Activated gamma-delta T cell treated with Interleukin-2 at 50 U/mL for 16 hours (primary cell): Measurements from ENCODE around the gene EIF5A.
A peak's percentile ranks its signal among the peaks of the same experiment; 100 is the strongest.

ENCODE experiments used
- DNase-seq: peaks from one replicate; pipeline ENCODE4 v3.0.0-alpha.2; 2020

Gene EIF5A

DNA sequence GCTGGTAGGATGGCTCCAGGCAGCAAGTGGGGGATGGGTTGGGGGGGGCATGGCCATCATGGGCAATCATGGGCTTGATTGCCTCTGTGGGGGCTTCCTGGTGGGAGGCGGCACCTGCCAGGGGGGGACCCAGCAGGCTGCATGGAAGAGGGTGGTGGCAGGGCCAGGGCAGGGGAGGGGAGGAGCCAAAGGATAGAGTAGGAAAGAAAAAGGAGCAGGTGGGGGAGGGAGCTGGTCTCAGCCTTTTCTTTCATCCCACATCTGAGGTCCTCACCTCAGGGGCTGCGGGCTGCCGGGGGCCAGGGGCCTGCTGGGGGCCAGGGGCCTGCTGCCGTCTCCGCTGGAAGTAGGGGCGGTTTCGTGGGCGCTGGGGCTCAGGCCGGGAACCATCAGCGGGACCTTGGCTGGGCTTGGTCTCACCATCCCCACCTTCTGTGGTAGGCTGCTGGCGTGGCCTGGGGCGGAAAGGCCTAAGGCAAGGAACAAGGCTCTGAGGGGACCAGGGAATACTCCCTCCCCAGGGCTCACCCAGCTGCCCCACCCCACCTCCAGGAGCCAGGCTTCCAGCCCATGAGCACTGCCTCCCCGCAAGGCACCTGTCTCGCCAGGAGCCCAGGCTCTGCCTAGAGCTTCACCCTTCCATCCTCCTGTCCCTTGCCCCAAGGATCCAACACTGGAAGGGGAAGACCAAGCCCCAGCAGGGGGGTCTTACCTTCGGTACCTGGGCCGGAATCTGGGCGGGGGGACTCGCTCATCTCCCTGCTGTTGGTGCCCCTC lies 18.0 kb upstream of the EIF5A start:
- no peak for DNase-seq

DNA sequence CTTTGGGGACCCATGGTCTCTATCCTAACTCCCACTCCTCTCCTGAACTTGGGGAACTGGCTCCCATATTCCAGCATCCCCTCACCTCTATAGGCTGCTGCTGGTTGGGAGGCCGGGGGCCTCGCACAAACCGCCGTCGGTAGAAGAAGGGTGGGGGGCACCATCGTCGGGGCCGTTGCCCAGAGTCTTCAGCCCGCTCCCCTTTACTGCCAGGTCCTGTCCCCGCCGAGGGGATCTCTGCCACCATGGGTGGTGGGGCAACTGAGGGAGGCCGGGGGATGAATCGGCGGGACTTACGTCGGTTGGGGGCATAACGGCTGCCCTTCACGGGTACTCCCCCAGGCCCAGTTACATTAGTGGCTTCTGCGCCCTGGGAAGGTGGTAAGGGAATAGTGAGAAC lies 17.3 kb upstream of the EIF5A start:
- DNase-seq = no peak

DNA sequence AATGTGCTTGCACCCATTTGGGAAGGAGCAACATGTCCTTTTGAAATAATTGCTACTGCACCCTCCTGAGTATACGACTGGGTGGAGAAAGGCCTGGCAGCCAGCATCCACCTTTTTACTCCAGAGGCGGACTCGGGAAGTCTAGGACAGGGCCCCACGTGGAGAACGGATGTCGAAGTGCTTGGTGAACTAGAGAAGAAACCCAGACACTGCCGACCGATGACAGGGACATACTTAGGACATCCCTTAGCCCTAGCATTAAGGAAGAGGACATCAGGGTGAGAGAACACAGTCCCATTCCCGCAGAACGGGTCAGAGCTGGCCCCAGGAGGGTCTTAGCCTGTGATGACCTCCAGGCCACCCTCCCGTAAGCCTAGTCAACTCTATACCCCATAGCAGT lies 16.7 kb upstream of the EIF5A start:
- no peak for DNase-seq

DNA sequence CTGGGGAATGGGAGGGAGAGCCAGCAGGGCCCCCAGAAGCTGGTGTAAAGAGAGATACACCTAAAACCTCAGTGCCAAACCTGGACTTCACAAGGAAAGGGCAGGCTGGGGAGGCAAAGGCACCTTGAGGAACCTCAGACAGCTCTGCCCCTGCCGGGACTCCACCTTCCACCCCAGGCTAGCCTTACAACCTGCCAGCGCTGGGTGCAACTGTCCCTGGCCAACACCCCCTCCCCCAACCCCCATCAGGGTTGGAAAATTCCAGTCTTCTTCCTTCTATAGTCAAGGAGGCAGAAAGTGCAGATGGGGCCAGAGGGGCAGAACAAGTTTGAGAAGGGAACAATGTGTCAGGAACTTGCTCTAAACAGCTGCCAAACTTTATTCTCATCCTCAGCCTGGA lies 15.2 kb upstream of the EIF5A start:
- no peak for DNase-seq

DNA sequence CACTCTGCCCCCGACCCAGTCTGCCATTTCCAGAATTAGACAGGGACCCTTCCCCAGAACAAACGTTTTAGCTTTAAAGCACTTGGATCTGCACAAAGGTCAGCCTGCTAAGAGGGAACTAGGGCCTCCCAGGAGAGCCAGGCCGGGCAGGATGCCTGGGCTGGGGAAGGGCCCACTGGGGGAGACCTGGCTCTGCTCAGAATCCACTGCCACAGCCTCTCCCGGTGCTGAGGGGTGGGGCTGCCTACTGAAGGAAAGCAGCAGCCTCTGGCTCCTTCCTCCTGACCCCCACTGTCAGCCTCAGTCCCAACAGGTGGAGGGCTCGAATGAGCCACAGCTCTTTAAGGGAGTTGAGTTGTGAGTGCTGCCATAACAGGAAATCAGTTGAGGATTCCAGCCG lies 14.7 kb upstream of the EIF5A start:
- no peak for DNase-seq

DNA sequence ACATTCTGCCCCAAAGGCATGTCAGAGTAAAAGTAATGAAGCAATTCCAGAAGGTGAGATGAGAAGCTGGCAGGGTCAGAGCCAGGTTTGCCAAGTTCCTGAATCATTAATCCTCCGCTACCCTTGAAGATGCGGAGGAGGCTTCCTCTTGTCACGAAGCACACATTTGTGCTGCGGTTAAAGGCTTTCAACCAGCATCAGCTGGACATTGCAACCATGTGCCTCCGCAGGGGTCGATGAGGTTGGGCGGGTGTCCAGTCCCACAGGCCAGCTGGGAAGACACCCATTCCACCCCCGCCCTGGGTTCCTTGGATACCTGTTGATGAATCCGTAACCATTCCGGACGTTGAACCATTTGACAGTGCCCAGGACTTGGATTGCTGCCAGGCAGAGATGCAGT lies 14.3 kb upstream of the EIF5A start:
- DNase-seq = no peak

DNA sequence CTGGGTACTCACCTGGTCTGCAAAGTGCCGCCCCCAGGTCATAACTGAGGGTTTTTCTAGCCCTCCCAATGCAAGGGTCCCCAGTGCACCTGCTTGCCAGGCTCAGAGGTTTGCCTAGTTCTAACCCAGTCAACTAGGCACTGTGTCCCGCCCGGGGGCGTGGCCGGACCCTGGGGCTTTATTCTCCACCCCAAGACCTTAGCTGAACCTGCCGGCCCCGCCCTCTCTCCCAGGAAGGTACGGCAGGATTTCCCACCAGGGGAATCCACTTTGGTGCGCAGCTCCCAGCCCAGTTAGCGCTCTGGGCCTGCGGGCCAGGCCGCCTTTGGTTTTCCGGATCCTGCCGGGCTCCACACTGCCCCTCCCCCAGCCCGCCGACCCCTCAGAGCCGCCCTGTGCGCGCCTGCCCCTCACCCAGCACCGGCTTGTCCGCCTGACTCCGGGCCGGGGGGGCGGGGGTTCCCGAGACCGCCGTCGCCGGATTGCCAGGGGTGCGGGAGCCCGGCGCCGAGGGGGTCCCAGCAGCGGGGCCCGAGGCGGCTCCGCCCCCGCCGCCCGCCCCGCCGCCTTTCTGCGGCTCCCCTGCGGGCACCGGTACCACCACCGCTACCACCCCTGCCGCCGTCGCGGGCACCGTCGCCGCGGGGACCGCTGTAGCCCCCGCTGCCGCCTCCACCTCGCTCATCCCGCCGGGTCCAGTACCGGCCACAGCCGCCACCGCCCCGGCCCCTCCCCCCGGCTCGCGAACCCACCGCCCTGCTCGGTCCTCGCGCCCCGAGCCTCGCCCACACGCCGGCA lies 13.4 kb upstream of the EIF5A start:
- no peak for DNase-seq

DNA sequence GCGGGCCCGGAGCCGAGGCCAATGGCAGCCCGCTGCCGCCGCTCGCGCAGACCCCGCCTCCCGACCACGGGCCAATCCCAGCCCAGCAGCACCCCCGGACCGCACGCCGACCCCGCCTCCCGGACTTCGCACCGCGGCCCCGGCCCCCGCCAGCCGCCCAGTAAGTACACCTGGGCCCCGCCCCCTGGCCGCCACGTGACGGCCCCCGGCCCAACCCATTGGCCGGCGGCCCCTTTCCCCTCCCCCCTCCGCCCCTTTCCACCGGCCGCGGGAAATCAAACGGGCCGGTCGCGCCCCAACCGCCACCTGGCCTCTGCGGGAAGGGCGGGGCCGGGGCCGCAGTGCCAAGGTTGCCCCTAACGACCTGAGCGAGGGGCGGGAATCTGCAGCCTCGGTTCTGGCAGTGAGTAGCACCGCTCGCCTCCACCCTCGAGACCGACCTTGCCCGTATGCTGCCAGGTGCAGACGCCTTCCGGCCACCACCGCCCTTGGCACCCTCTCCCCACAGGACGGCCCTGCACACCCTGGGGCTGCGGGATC lies 12.7 kb upstream of the EIF5A start, which contains the start of gene YBX2:
Gene YBX2 (minus strand): TSS at position 26 of the 540 bp plus-strand sequence. CDS start 139 bp downstream, outside the sequence.
- DNase-seq = peak; percentile 68

DNA sequence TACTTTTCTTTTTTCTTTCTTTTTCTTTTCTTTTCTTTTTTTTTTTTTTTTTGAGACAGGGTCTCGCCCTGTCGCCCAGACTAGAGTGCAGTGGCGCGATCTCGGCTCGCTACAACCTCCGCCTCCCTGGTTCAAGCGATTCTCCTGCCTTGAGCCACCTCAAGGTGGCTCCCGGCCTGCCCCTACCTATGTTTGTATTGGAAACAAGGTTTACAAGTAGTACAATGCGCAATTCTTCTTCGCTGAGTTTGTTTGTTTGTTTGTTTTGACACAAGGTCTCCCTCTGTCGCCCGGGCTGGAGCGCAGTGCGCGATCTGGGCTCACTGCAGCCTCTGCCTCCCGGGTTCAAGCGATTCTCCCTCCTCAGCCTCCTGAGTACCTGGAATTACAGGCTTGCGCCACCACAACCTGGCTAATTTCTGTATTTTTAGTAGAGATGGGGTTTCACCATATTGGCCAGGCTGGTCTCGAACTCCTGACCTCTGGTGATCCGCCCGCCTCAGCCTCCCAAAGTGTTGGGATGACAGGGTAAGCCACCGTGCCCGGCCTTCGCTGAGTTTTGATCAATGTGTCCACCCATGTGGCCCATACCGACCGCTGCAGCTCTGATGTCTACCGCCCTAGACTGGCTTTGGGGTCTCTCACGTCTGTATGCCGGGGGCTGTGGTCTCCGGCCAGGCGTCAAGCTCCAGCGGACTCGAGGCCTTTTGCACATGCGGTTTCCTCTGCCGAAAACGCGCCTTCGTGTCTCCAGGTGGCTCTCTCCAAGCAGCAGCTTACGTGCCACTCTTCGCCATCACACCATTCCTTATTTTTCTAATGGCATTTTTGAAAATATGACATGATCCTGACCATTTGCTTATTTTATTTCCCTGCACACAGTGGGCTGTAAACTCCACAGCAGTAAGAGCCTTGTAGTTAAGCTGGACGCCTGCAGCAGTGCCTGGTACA lies 11.9 kb upstream of the EIF5A start:
- DNase-seq = no peak

DNA sequence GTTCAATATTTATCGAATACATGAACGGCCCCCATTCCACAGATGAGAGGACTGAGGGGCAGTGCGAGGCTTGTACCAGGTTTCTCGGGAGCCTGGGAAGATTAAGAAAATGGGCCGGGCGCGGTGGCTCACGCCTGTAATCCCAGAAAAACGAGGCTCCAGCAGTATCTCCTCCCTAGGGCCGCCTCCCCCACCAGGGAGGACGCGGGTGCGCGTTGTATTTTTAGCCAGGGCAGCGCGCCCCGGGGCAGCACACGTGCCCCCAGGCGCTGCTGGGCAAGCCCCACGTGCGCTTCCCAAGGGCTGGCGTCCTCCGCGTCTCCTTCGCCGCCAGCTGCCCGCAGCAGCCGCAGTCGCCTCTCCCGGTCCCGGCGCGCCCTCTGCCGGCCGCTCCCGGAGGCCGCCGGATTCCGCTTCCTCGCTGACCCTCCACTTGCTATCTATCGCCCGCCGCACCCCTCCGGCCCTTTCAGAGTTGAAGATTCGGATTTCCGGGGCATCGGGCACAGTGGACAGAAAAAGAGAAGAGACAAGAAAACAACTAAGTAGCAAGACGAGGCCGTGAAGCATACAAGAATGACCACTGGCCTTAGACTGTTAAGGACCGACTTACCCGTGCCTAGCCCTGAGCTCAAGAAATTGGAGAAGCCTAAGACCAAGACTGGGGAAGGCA lies 11.1 kb upstream of the EIF5A start:
- peak; percentile 60 for DNase-seq

DNA sequence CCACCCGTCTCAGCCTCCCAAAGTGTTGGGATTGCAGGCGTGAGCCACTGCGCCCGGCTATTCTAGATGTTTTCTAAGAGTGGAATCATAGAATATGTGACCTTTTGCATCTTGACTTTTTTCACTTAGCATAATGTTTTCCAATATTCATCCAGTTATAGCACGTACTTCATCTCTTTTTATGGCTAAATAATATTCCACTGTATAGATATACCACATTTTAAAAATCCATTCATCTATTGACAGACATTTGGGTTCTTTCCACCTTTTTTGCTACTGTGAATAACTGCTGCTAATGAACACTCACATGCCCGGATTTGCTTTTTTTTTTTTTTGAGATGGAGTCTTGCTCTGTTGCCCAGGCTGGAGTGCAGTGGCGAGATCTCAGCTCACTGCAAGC lies 3.2 kb upstream of the EIF5A start:
- DNase-seq = no peak

DNA sequence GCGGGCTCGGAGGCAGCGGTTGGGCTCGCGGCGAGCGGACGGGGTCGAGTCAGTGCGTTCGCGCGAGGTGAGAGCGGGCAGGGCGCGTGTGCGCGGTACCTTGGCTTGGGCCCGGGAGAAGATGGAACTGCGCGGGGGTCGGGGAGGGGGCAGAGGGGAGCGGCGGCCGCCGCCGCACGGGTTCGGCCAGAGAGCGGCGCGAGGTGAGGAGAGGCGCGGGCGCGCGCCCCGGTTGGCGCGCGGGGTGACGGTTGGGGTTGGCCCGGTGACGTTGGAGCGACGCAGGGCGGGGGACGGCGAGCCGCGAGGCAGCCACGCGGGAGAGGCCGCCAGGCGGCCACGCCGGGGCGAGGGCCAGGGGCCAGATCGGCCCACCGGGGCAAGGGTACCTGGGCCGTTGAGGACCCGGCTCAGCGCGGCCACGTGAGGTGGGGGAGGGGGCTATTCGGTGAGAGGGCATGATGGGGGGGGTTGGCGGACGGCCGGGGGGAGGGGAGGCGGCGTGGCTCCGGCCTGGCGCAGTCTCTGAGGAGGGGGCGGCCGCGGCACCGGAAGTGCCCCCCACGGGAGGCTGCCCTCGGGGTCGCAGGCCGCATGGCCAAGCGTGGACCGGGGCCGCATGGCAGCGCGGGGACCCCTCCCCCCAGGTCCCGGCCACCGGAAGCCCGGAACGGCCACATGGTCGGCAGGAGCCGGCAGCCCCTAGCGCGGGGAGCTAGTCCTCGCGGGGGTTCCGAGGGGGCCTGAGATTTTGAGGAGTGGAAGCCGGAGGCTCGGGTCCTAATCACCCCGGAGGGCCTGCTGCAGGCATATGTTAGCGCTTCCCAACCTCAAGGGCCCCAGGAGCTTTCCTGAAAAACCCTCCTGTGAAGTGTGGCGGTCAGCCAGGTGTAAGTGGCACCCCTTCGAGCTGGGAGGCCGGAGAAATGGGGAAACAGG lies 527 bp downstream of the EIF5A start:
- DNase-seq = peak; percentile 41

DNA sequence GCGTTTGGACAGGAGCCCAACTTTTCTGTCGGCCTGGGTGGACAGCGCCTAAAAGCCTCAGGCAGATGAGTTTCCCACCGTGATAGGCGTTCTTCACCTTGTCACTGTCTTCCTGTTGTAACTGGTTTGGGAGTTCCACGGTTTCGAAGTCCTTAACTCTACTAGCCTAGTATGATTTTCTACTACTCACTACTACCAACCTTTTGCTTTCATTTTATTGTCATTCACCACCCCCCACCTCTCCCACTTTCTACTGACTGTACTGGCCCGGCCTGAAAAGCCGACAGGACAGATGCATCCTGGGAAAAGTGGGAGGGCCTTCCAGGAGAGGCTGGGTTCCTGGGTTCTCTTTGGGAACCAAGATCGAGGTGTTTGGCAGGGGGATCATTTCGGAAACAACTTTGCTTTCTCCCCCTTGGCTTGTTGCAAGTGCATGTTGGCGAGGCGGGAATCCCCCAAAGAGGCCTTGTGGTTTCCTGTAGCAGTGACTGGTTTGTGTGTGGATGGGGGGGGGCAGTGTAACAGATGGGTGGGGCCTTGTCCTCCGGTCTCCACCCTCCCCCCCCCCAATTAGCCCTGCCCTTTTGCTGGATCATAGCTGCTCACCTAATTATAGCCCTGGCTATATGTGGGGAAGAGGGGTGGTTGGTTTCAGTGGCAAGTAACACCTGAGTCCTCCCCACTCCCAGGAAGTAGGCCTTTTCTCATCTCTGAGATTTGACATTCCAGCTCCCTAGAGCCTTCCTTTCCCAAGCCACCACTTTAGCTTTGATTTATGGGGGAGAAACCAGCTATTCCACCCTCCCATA lies 1.4 kb downstream of the EIF5A start:
- DNase-seq = peak; percentile 87

DNA sequence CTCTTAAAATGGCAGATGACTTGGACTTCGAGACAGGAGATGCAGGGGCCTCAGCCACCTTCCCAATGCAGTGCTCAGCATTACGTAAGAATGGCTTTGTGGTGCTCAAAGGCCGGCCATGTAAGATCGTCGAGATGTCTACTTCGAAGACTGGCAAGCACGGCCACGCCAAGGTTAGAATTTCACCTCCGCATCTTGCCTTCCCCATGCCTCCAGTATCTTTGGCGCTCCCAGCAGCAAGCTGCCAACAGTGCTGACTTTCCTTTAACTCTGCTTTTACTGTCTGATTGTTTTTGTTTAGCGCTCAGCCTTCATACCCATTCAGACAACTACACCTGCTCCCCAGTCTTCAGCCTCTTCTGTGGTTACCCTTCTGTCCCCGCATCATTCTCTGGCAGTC lies 2.2 kb downstream of the EIF5A start:
- no peak for DNase-seq

DNA sequence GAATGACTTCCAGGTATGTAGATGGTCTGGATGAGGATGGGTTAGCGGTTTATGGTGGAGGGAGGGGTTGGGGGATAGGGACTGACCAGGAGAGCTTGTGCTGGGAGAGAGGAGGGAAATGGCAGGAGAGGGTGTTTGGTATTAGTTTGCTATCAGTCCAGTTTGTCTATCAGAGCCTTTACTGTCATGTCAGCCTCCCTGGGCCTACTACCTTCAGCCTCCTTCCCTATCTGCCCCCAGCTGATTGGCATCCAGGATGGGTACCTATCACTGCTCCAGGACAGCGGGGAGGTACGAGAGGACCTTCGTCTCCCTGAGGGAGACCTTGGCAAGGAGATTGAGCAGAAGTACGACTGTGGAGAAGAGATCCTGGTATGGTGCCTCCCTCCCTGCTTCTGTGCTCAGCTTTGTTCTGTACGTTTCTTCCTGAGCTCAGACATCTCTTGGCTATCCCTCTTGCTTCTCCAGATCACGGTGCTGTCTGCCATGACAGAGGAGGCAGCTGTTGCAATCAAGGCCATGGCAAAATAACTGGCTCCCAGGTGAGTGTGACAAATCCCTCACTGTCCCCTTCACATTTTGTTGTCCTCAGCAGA lies 3.8 kb downstream of the EIF5A start:
- DNase-seq = no peak

DNA sequence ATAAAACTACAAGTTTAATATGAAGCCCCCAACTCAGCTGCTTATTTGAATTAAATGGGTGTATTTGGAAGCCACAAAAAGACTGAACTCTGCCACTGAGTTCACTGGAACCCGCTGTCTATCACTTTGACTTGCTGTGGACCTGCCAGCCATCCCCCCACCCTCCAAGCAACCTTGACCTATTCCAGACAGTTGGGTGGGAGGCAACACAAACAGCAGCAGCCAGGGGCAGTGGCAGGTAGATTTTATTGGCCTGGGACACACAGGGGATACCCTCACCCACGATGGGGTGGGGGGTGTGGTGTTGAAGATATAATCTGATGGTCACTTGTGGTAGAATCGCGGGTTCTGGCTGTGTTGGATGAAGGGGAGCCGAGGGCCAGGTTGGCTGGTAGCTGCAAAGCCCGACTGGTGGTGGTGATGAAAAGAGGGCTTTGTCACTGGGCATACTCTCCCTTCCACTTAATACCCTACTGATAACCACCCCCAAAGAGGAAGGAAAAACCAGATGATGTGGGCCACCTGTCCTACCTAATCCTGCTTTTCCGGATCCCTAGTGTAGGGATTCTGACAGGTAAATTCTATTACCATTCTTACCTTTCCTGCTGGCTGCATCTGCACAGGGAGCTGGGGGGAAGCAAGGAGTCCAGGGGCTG lies 5.1 kb downstream of the EIF5A start:
- DNase-seq = no peak

DNA sequence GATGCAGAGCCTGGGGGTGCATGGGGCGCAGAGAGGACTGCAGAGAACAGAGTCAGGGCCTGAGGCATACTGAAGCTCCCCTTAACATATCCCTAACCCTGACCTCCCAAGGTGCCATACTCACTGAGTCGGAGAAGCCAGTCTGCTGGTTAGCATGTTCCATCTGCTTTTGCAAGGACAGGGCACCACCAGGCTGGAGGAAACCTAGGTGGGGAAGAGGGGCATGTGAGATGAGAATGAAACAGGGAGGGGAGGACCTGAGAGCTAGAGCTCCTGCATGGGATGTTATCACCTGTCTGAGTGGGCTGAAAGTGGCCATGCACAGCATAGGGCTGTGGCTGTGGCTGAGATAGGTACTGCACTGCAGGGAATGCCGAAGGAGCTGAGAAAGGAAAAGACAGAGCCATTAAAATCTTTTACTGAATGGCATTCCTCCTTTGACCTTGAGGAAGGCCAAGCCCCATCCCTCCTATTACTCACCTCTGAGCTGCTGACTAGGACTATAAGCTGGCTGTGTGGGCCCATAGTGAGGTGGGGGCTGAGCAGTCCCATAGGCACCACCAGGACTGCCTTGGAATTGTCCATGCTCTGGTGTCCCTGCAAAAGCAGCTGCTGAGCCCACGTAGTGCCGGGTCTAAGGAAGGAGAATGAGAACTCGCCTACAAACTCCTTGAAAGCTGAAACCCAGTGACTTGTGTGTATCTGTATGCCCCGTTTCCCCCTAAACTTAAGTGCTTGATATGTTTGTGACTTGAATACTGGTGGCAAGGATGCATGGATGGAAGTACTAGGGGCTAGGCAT lies 5.9 kb downstream of the EIF5A start:
- DNase-seq = no peak
